ENCODE data around the gene INTS4. TPM values are rescaled to one million over a fixed set of nuclear protein-coding genes. Genes with fewer than 3 reads are reported as not detected.
"Not testable (repeated sequence)": the region's sequence is repeated elsewhere in the genome, so short reads cannot be mapped to it uniquely, and the experiment has no call there.

Gene INTS4
- total and polyA plus RNA-seq, 9 donors, result 21.5 to 26.8 (median 23.5) TPM

DNA sequence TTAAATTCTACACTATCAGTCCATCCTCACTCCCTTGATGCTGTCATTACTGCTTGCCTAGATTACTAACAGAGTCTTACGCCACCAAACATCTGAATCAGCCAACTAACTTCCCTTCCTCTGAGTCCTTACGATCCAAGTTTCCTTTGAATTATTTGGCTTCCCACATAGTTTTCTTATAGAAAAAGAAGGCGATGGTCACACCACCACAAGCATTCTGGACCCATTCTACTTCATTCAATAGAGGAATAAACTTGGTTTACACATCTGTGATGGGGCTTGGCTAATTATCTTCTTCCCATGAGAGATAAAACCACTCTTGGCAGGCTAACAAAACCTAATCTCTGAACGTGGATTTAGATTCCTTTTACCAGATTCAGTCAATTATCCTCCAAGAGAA, 35.0 kb downstream of the INTS4 start:
- DNase-seq, result no peak
- Histone ChIP-seq H3K4me3 (ENCODE audit: low read length) (no peak overlapping the region), H3K4me1 (ENCODE audit: control insufficient read depth, insufficient read depth, low read length) (no peaks in the 10 kb centered on the region), H3K27ac (ENCODE audit: low read length) (no peak overlapping the region), H3K27me3 (ENCODE audit: control insufficient read depth, insufficient read depth, low read length) (no peaks in the 10 kb centered on the region), H3K9me3 (replicated peaks; ENCODE audit: control insufficient read depth, low read depth, low read length) (no peaks in the 10 kb centered on the region), H3K36me3 (ENCODE audit: control insufficient read depth, insufficient read depth, low read length) (peaks cover 33% of the 10 kb centered on the region)
- WGBS (ENCODE audit: insufficient coverage), result 86% methylated on average over 3 of the region's 4 CpGs

DNA sequence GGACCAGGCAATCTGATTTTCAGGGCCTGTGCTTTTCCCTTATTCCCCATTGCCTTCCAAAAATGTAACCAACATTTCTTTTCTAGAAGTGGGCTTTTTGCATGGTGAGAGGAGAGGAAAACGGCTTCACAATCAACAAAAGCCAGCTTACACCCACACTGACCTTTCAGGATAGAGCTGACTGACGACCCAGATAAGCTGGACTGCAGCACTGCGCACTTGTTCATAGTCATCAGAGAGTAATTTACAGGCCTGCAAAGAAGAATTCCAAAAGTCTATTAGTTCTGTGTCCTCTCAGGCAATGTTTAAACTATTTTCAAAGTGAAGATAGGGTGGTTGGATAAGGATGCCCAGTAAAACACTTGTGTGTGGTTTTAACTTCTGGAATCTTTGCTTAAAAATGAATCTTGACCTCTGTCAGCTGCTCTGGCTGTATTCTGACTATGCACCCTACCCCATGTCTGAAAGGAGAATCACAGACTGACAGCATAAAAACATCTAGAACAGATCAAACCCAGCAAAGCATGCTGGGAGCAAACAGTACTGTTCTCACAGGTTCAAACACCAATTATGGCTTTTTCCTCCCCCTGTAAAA, 35.8 kb downstream of the INTS4 start:
- H3K9me3 ChIP-seq (replicated peaks; ENCODE audit: control insufficient read depth, low read depth, low read length); H3K4me1 ChIP-seq (ENCODE audit: control insufficient read depth, insufficient read depth, low read length); DNase-seq; H3K27me3 ChIP-seq (ENCODE audit: control insufficient read depth, insufficient read depth, low read length); H3K4me3 ChIP-seq (ENCODE audit: low read length); H3K27ac ChIP-seq (ENCODE audit: low read length): not testable (repeated sequence)
- no CpG with 5 or more reads among the region's 3 CpGs for WGBS (ENCODE audit: insufficient coverage)
- peaks cover 34% of the 10 kb centered on the region for H3K36me3 ChIP-seq (ENCODE audit: control insufficient read depth, insufficient read depth, low read length)

DNA sequence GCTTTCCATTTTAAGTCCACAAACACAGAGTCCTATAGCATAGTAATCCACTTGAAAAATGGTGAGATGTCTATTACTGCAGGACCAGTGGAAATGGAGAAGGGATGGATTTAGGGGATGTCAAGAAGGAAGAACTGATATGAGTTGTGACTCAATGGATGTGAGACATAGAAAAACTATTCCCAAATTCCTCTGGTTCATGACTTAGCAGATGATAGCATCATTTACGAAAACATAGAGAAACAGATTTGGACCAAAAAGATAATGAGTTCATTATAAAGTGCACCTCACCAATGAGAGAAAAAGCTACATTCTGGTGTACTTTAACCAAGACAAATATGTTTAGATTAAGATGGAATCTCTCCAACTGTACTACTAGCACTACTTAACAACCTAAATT, 51.2 kb downstream of the INTS4 start:
- H3K9me3 ChIP-seq (replicated peaks; ENCODE audit: control insufficient read depth, low read depth, low read length); H3K27ac ChIP-seq (ENCODE audit: low read length); H3K36me3 ChIP-seq (ENCODE audit: control insufficient read depth, insufficient read depth, low read length); H3K27me3 ChIP-seq (ENCODE audit: control insufficient read depth, insufficient read depth, low read length); H3K4me1 ChIP-seq (ENCODE audit: control insufficient read depth, insufficient read depth, low read length); H3K4me3 ChIP-seq (ENCODE audit: low read length); DNase-seq: not testable (repeated sequence)
- no CpG with 5 or more reads among the region's 1 CpG for WGBS (ENCODE audit: insufficient coverage)

DNA sequence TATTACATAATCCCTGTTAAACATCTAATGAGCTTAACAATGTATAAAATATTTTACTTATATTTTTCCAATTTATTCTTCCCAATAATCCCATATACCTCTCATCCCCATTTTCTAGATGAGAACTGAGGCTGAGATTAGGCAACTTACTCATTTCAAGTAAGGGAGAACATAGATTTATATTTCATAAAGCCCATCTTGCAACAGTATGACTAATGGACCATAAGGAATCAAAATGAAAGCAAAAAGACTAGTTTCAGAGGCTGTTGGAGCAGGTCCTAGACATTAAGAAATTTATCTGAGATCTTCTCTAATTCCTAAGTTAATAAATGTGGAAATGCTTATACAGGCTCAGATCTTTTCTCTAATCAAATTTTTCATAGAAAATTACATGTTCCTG, 52.0 kb downstream of the INTS4 start:
- DNase-seq; H3K4me1 ChIP-seq (ENCODE audit: control insufficient read depth, insufficient read depth, low read length); H3K27ac ChIP-seq (ENCODE audit: low read length); H3K27me3 ChIP-seq (ENCODE audit: control insufficient read depth, insufficient read depth, low read length); H3K9me3 ChIP-seq (replicated peaks; ENCODE audit: control insufficient read depth, low read depth, low read length); H3K4me3 ChIP-seq (ENCODE audit: low read length); H3K36me3 ChIP-seq (ENCODE audit: control insufficient read depth, insufficient read depth, low read length): not testable (repeated sequence)

DNA sequence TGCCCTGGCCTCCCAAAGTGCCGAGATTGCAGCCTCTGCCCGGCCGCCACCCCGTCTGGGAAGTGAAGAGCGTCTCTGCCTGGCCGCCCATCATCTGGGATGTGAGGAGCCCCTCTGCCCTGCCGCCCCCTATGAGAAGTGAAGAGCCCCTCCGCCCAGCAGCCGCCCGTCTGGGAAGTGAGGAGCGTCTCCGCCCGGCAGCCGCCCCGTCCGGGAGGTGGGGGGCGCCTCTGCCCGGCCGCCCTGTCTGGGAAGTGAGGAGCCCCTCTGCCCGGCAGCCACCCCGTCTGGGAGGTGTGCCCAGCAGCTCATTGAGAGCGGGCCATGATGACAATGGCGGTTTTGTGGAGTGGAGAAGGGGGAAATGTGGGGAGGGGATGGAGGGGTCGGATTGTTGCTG, 60.9 kb downstream of the INTS4 start:
- 97% methylated on average over 21 of the region's 24 CpGs for WGBS (ENCODE audit: insufficient coverage)

DNA sequence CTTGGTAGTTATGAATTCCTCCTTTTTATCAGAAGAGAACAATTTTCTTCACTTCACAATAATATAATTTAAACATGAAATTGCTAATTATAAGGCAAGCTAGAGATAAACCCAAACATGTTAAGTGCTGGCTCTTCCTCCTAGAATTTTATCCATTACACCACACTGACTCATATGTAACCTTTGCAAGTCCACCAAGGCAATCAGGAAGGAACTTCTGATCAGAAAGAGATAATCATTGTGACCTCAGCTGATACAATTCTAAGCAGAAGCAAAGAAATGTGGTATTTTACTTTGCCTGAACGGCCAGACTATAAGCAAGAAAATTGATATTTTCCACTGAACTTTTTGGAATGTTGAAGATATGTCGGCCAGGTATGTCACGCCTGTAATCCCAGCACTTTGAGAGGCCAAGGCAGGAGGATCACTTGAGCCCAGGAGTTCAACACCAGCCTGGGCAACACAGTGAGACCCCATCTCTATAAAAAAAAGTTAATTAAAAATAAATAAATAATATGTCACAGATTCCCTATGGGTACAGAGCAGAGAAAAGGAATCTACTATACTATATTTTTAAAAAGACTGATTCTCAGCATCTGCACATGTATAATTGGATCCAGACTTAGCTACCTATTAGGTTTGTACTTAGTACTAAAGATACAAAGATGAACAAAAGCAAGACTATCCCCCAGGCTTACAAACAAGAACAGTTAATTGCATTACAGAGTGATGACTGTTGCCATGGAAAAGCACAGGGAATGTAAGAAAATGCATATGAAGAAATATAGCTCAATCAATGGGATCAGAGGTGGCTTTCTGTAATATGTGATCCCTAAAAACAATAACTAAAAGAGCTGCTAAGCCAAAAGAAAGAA, 63.9 kb downstream of the INTS4 start:
- peaks cover 12% of the 10 kb centered on the region for H3K36me3 ChIP-seq (ENCODE audit: control insufficient read depth, insufficient read depth, low read length)
- not testable (repeated sequence) for H3K27ac ChIP-seq (ENCODE audit: low read length); H3K4me1 ChIP-seq (ENCODE audit: control insufficient read depth, insufficient read depth, low read length); DNase-seq; H3K4me3 ChIP-seq (ENCODE audit: low read length); H3K27me3 ChIP-seq (ENCODE audit: control insufficient read depth, insufficient read depth, low read length); H3K9me3 ChIP-seq (replicated peaks; ENCODE audit: control insufficient read depth, low read depth, low read length)
- no CpG with 5 or more reads among the region's 3 CpGs for WGBS (ENCODE audit: insufficient coverage)

More for the DNA sequence above, 60.9 kb downstream of the INTS4 start:
- not testable (repeated sequence) for H3K9me3 ChIP-seq (replicated peaks; ENCODE audit: control insufficient read depth, low read depth, low read length); DNase-seq; H3K27ac ChIP-seq (ENCODE audit: low read length); H3K27me3 ChIP-seq (ENCODE audit: control insufficient read depth, insufficient read depth, low read length); H3K36me3 ChIP-seq (ENCODE audit: control insufficient read depth, insufficient read depth, low read length); H3K4me3 ChIP-seq (ENCODE audit: low read length); H3K4me1 ChIP-seq (ENCODE audit: control insufficient read depth, insufficient read depth, low read length)

GRCh38 chr11:77917713-77918112, 76.8 kb downstream of the INTS4 start:
- H3K4me1 ChIP-seq (ENCODE audit: control insufficient read depth, insufficient read depth, low read length); H3K9me3 ChIP-seq (replicated peaks; ENCODE audit: control insufficient read depth, low read depth, low read length); H3K36me3 ChIP-seq (ENCODE audit: control insufficient read depth, insufficient read depth, low read length); H3K4me3 ChIP-seq (ENCODE audit: low read length); H3K27ac ChIP-seq (ENCODE audit: low read length); DNase-seq; H3K27me3 ChIP-seq (ENCODE audit: control insufficient read depth, insufficient read depth, low read length): not testable (repeated sequence)
- WGBS (ENCODE audit: insufficient coverage), result no CpG with 5 or more reads among the region's 2 CpGs

- H3K9me3 ChIP-seq (replicated peaks; ENCODE audit: control insufficient read depth, low read depth, low read length); H3K36me3 ChIP-seq (ENCODE audit: control insufficient read depth, insufficient read depth, low read length); H3K27me3 ChIP-seq (ENCODE audit: control insufficient read depth, insufficient read depth, low read length); H3K4me3 ChIP-seq (ENCODE audit: low read length); H3K27ac ChIP-seq (ENCODE audit: low read length); H3K4me1 ChIP-seq (ENCODE audit: control insufficient read depth, insufficient read depth, low read length): not testable (repeated sequence)
- WGBS (ENCODE audit: insufficient coverage), result no CpG with 5 or more reads among the region's 4 CpGs
- peak; percentile 31 for DNase-seq
These were observed 80.1 kb downstream of the INTS4 start for GRCh38 chr11:77914307-77914791.

- DNase-seq; H3K9me3 ChIP-seq (replicated peaks; ENCODE audit: control insufficient read depth, low read depth, low read length): not testable (repeated sequence)
- no CpG with 5 or more reads among the region's 4 CpGs for WGBS (ENCODE audit: insufficient coverage)
These were observed 80.7 kb downstream of the INTS4 start for GRCh38 chr11:77913608-77914306.

DNA sequence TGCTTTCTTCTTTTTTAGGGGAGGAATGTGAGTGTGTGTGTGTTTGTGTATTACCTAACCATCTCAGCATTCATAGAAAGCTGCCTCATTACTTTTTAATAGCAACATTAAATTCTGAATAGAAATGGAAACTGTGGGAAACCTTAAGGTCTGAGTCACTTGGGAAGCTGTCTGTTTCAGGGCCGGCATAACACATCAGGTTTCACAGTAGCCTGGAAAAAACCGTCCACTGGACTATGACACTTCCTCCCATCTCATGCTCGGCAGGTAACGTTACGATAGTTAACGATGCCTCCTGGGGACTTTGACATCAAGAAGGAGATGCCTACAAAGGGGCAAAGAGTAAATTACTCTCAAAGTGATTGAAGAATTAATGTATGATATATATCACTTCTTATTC, 83.6 kb downstream of the INTS4 start:
- not testable (repeated sequence) for H3K4me3 ChIP-seq (ENCODE audit: low read length); H3K27ac ChIP-seq (ENCODE audit: low read length); H3K4me1 ChIP-seq (ENCODE audit: control insufficient read depth, insufficient read depth, low read length); H3K9me3 ChIP-seq (replicated peaks; ENCODE audit: control insufficient read depth, low read depth, low read length); H3K36me3 ChIP-seq (ENCODE audit: control insufficient read depth, insufficient read depth, low read length); DNase-seq; H3K27me3 ChIP-seq (ENCODE audit: control insufficient read depth, insufficient read depth, low read length)
- WGBS (ENCODE audit: insufficient coverage), result no CpG with 5 or more reads among the region's 6 CpGs

More at GRCh38 chr11:77913608-77914306, 80.7 kb downstream of the INTS4 start:
- H3K4me1 ChIP-seq (ENCODE audit: control insufficient read depth, insufficient read depth, low read length); H3K4me3 ChIP-seq (ENCODE audit: low read length); H3K27ac ChIP-seq (ENCODE audit: low read length); H3K36me3 ChIP-seq (ENCODE audit: control insufficient read depth, insufficient read depth, low read length); H3K27me3 ChIP-seq (ENCODE audit: control insufficient read depth, insufficient read depth, low read length): not testable (repeated sequence)

Measured in muscle of leg (tissue), 11 donors.